HG03280 (cell line): ENCODE data around the gene FGD3.
A peak's percentile ranks its signal among the peaks of the same experiment; 100 is the strongest.

ENCODE experiments used
- ATAC-seq: cut with Tn5 transposase; IDR thresholded peaks from one replicate; pipeline ENCODE4 v1.9.1; 2021; ENCODE audit warnings: mild to moderate bottlenecking, moderate library complexity; ENCODE audit not compliant: unreplicated experiment

FGD3 gene

GRCh38 chr9:92954886-92955285 is 7.6 kb downstream of the FGD3 start:
- ATAC-seq: no peak

- no peak for ATAC-seq
Measured at GRCh38 chr9:92960561-92961290, 13.4 kb downstream of the FGD3 start.

GRCh38 chr9:92961627-92962302 is 14.4 kb downstream of the FGD3 start:
- ATAC-seq: no peak

- ATAC-seq: no peak
Measured at GRCh38 chr9:92962303-92962649, 15.0 kb downstream of the FGD3 start.

GRCh38 chr9:92962846-92963245 is 15.5 kb downstream of the FGD3 start:
- no peak for ATAC-seq

GRCh38 chr9:92963831-92964606 is 16.7 kb downstream of the FGD3 start:
- peak; percentile 89 for ATAC-seq

- ATAC-seq: peak; percentile 3
Measured at GRCh38 chr9:92964607-92965060, 17.3 kb downstream of the FGD3 start.

- ATAC-seq: no peak
Measured at GRCh38 chr9:92965061-92965758, 17.9 kb downstream of the FGD3 start.

GRCh38 chr9:92965759-92966517 is 18.6 kb downstream of the FGD3 start:
- ATAC-seq: no peak

GRCh38 chr9:92966518-92966800 is 19.1 kb downstream of the FGD3 start:
- ATAC-seq: no peak

GRCh38 chr9:92968081-92968480 is 20.8 kb downstream of the FGD3 start:
- ATAC-seq: no peak

- ATAC-seq: no peak
Measured at GRCh38 chr9:92969516-92970466, 22.5 kb downstream of the FGD3 start.

GRCh38 chr9:92970467-92970923 is 23.2 kb downstream of the FGD3 start:
- no peak for ATAC-seq

- no peak for ATAC-seq
Measured at GRCh38 chr9:92971121-92971520, 23.8 kb downstream of the FGD3 start.

GRCh38 chr9:92971776-92972175 is 24.5 kb downstream of the FGD3 start:
- no peak for ATAC-seq

- no peak for ATAC-seq
Measured at GRCh38 chr9:92973700-92974099, 26.4 kb downstream of the FGD3 start.

- ATAC-seq: no peak
Measured at GRCh38 chr9:92974161-92974661, 26.9 kb downstream of the FGD3 start.

GRCh38 chr9:92974761-92975755 is 27.7 kb downstream of the FGD3 start:
- no peak for ATAC-seq
